Activated naive CD4-positive, alpha-beta T cell treated with anti-CD3 and anti-CD28 coated beads, Interleukin-2, amount 50 U/mL, for 72 hours (primary cell): ENCODE data around the gene NFX1. TPM values are rescaled to one million over a fixed set of nuclear protein-coding genes. Genes with fewer than 3 reads are reported as not detected.
A peak's percentile ranks its signal among the peaks of the same experiment; 100 is the strongest.

Experiments used
- ATAC-seq, 2 donors: fragments of 150-1000 bp; cut with Tn5 transposase; 2 replicates each; pipeline ENCODE4 v1.10.0; 2021; ENCODE audit warnings: mild to moderate bottlenecking in 2 of 2, moderate library complexity in 2 of 2
- DNase-seq, 2 donors: peaks; one replicate each; pipeline ENCODE4 v3.0.0; 2021 to 2022; ENCODE audit warnings: low spot score in 2 of 2
- H3K27ac Mint-ChIP-seq, 2 donors: one replicate each; pipeline ENCODE4 v1.8.0; 2022; ENCODE audit warnings: mild to moderate bottlenecking in 2 of 2, mixed read lengths in 2 of 2
- H3K36me3 Mint-ChIP-seq, 2 donors: one replicate each; pipeline ENCODE4 v1.8.0; 2022; ENCODE audit warnings: mixed read lengths in 2 of 2
- H3K9me3 Mint-ChIP-seq, 2 donors: one replicate each; pipeline ENCODE4 v1.8.0; 2022; ENCODE audit warnings: mixed read lengths in 2 of 2
- total RNA-seq, 2 donors: library from RNA; stranded (reverse); gene quantifications; one replicate each; pipeline ENCODE4 v1.2.3, GENCODE V29; 2022

The NFX1 gene
- total RNA-seq: 10 to 100 TPM; 38.4 to 43.7 TPM

DNA sequence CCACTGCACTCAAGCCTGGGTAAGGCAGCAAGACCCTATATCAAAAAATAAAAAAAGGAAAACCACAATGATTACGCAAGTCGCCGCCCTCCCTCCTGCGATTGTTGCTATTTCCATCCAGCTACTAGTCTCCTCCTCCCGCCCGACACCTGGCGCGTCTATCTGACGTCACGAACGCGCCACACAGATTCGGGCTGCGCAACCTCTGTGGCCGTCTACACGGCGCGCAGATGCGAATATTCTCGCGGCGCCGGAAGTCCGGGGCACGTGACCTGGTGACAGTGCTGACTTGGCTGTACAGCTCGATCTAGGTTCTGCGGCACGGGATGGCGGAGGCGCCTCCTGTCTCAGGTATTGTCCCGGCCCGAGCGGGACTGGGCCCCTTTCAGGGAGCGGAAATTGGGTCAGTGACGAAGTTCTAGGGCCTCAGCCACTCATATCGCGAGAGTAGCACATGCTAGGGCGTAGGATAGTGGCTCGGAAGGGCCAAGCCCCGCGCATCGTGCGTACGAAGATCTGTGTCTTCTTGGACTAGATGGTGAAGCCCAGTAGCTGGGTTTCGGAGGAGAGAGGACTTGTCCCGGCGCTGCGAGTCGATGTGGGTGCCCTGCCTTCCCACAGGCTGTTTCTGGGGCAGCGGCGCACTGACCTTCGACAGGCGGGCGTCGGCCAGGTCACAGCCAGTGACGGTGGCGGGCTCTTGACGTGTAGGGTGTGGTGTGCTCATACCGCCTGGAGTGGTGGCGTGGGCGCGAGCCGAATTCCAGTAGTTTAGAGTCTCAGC is at the start of gene NFX1:
Gene NFX1 (plus strand): TSS at position 270 of the 784 bp plus-strand sequence. CDS start 57 bp downstream, at position 327.
- peak; percentile 95 to 100 for DNase-seq
- Mint-ChIP-seq H3K36me3 (peaks cover 27 to 30% of the 10 kb centered on the region in 2 donors), H3K9me3 (peaks cover 0 to 8% of the 10 kb centered on the region in 2 donors), H3K27ac (peak within 1 kb of the TSS; percentile 99)
- peak; percentile 89 to 91 for ATAC-seq

DNA sequence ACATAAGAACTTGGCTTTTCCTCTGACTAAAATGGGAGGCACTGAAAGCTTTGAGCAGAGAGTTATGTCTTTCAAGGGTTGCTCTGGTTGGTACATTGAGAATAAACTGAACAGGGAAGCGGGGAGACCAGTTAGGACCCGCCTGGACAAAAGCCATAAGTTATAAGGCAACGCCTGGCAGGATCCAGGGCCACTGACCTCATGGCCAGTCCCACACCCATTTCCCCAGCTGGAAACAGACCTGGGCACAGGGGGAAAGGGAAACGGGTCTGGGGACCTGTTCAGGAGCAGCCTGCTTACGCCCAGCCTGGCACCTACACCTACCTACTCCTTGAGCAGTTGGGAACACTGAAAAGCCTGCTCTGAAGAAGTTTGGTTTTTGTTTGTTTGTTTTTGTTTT is 49.0 kb upstream of the NFX1 start:
- Mint-ChIP-seq H3K36me3 (no peaks in the 10 kb centered on the region), H3K9me3 (no peaks in the 10 kb centered on the region), H3K27ac (no peak overlapping the region)
- no peak for DNase-seq
- no peak for ATAC-seq

DNA sequence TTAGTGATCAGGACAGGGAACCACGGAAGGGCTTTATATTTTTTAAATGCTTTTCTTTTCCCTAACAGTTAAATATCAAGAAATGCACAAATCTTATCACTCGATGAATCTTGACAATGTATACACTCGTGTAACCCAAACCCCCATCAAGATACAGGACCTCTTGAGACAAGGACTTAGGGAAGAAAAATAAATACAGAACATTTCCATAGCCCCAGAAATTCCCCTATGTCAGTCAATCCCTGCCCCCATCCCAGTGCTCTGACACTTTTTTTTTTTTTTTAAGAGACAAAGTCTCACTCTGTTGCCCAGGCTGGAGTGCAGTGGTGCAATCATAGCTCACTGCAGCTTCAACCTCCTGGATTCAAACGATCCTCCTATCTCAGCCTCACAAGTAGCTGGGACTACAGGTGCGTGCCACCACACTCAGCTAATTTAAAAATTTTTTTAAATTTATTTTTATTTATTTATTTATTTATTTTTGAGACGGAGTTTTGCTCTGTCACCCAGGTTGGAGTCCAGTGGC is 47.6 kb upstream of the NFX1 start:
- no peak for ATAC-seq
- peaks cover 0 to 2% of the 10 kb centered on the region in 2 donors for H3K36me3 Mint-ChIP-seq
- DNase-seq: no peak
- H3K9me3 Mint-ChIP-seq: no peaks in the 10 kb centered on the region
- no peak overlapping the region for H3K27ac Mint-ChIP-seq

DNA sequence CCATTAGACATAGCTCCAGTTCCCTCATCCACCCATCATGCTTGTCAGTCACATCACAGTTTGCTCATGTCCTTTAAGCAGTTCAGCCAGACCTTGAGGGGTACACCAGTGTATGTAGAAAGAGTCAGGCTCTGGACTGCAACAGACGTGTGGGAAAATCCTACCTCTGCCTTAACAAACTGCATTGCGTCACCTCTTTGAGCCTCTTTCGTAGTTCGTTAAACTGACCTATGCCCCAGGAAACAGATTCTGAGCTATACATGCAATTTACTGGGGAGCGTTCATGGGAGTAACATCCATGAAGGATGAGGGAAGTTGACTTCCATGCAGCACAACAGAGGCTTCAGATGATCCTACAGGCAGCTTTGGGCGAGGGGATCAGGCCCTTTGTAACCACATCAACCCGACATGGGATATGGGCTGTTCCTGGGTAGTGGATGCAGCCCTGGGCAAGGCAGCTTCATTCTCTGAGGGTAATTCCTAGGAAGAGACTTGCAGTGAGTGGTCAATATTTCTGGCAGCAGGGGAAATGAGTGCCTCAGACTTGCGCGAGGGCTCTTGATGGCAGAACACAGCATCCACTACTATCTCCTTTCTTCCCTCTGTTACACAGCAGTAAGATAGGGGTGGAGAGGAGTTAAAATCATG is 46.1 kb upstream of the NFX1 start:
- H3K27ac Mint-ChIP-seq: no peak overlapping the region
- H3K36me3 Mint-ChIP-seq: peaks cover 0 to 6% of the 10 kb centered on the region in 2 donors
- DNase-seq (no peak), ATAC-seq (no peak)
- no peaks in the 10 kb centered on the region for H3K9me3 Mint-ChIP-seq

DNA sequence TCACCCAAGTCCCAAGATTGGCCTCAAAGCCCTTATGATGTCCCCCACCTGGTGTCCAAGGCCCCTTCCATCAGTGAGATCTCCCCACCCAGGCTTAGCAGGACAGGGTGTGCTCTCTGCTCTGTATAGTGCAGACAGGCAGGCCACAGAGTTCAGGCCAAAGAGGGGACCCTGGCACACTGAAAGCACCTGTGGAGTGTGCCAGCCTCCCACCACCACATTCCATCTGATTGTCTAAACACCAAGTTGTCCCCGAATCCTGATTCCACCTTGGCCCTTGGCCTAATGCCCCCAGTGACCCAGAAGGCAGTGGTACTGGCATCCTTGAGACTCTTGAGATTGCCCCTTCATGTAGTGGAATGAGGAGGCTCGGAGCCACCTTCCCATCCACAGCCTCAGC is 45.0 kb upstream of the NFX1 start:
- Mint-ChIP-seq H3K9me3 (no peaks in the 10 kb centered on the region), H3K27ac (peak overlapping the region in 1 of 2 donors; percentile 32), H3K36me3 (peaks cover 0 to 6% of the 10 kb centered on the region in 2 donors)
- DNase-seq: no peak
- ATAC-seq: no peak

DNA sequence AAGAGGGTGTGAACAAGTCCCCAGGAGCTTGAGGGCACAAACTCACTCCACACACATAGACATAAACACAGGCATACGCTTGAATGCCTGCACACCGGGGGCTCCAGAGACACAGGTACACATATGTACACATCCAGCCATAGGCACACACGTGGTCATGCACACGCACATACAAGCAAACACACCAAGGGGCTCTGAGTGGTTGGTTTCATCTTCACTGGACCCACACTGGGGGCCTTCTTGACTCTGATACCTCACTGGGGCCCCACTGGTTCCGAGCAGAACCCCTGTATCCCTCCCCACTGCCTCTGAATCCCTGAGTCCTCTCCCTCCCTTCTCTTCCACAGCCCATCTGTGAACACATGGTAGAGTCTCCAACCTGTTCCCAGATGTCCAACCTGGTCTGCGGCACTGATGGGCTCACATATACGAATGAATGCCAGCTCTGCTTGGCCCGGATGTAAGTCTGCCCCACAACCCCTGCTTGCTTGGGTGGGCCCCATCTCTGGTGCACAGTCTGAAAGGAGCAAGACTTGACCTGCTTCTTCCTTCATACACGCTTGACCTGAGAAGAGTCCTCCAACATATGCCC is 44.0 kb upstream of the NFX1 start:
- no peak for DNase-seq
- Mint-ChIP-seq H3K36me3 (peaks cover 0 to 6% of the 10 kb centered on the region in 2 donors), H3K27ac (peak overlapping the region in 1 of 2 donors; percentile 77), H3K9me3 (no peaks in the 10 kb centered on the region)
- no peak for ATAC-seq

DNA sequence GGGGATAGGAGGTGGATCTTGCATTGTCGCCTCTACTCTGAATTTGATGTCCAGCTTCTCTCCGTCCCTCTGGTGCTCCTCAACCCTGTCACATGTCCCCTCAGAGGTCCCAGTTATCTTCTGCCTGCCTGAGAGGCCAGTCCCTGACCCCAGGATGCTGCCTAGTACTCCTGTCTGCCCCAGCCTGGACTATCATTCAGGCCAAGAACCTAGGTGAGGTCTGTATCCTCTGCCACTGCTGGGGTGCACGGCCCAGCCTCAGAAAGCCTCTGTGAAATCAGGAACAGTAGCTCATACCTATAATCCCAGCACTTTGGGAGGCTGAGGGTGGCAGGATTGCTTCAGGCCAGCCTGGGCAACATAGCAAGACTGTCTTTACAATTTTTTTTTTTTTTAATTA is 41.7 kb upstream of the NFX1 start:
- ATAC-seq: no peak
- no peaks in the 10 kb centered on the region for H3K9me3 Mint-ChIP-seq
- no peak overlapping the region for H3K27ac Mint-ChIP-seq

DNA sequence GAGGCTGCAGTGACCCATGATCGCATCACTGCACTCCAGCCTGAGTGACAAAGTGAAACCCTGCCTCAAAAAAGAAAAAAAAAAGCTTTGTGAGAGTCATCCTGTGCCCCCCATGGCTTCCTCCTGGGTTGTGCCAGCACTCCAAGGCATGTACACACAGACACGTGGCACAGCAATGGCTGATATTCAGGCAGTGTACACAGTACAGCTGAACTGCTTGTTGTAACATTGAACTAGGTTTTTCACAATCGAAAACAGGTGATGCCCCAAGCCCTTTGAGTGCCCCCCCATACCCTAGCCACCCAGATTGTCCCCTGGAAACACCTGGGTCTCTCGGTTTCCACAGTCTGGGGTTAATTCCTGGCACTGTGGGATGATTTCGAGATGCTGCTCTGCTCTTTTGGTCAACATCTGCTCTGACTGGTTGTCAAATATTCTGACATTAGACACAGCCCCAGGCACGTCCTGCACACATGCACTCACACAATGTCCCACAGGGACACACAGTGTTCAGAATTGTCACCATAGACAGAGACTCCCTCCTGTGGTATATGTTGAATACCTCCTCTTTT is 41.1 kb upstream of the NFX1 start:
- ATAC-seq (peak in 1 of 2 donors; percentile 34), DNase-seq (no peak)
- Mint-ChIP-seq H3K36me3 (peaks cover 0 to 12% of the 10 kb centered on the region in 2 donors), H3K27ac (peak overlapping the region in 1 of 2 donors; percentile 51), H3K9me3 (no peaks in the 10 kb centered on the region)

More for the DNA sequence above, 41.7 kb upstream of the NFX1 start:
- H3K36me3 Mint-ChIP-seq: peaks cover 0 to 12% of the 10 kb centered on the region in 2 donors
- no peak for DNase-seq

DNA sequence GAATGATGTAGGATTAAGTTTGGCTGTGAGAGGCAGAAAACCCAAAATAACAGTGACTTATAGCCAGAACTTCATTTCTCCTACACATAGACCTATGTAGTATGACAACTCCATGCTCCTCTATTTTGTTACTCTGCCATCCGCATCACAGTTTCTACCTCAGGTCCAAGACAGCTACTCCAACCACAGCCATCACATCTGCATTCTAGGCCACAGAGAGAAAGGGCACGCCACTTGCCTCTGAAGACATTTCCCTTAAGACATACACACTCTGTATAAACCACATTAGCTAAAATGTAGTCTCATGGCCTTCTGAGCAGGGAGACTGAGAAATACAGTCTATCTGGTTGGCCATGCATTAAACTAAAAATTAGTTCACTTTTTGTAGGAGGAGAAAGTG is 40.3 kb upstream of the NFX1 start:
- no peaks in the 10 kb centered on the region for H3K9me3 Mint-ChIP-seq
- peaks cover 6 to 12% of the 10 kb centered on the region in 2 donors for H3K36me3 Mint-ChIP-seq
- DNase-seq: no peak
- peak in 1 of 2 donors; percentile 36 for ATAC-seq
- no peak overlapping the region for H3K27ac Mint-ChIP-seq

DNA sequence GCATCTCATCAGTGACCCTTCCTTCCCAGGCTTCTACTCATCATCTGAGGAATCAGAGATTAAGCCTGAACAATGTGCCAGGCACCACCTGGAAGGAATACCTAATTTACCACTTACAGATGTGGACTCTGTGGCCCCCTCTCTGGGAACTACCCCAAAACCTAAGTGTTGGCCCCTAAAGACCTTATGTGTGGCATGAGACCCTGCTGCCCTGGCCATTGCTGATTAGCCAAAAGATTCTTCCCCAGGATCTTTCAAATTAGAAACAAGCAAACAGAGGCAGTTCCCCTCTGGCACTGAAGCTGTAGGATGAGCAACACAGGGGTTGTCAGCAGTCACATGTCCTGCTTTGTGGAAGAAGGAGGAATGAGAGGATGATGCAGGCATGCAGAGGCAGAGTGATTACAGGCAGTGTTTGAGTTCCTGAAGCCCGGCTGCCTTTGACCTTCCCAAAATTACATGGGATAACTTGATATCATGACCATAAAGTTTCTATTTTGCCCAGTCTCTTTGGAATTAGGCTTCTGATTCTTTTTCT is 39.8 kb upstream of the NFX1 start:
- Mint-ChIP-seq H3K36me3 (peaks cover 8 to 13% of the 10 kb centered on the region in 2 donors), H3K9me3 (no peaks in the 10 kb centered on the region), H3K27ac (no peak overlapping the region)
- DNase-seq (no peak), ATAC-seq (no peak)

DNA sequence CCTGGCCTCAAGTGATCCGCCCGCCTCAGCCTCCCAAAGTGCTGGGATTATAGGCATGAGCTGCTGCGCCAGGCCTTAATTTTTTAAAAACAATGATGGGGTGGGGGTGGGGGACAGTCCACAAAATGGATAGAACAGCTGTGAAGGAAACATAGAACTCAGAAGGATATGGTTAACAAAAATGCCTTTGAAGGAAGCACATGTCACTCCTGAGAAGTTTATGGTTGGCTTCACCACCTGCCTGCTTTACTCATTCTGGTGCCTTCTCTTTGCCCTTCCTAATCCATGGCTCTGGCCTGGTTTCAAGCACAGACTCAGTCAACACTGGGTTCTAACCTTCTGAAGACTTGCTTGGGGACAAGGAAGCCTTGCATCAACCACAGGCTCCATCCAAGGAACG is 36.1 kb upstream of the NFX1 start:
- DNase-seq: no peak
- peaks cover 20 to 21% of the 10 kb centered on the region in 2 donors for H3K36me3 Mint-ChIP-seq
- H3K9me3 Mint-ChIP-seq: no peaks in the 10 kb centered on the region
- ATAC-seq: no peak
- peak overlapping the region in 1 of 2 donors; percentile 47 for H3K27ac Mint-ChIP-seq

DNA sequence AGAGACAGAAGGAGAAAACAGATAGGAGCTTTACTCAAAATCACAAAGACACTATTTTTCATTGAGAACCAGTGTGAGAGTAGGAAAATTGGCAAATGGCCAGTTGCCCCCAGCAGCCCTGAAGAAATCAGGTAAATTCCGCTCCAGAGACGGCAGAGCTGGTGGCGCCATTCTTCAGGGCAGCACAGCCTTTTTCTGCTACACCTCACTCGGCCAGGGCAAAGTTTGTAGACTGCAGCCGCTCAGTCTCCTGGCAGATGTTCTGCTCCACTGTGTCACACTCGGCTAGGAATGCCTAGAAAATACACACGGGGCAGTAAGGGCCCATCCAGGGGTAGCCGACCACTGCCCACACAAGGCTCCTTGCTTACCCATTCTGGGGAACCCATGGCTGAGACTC is 35.3 kb upstream of the NFX1 start:
- DNase-seq (no peak), ATAC-seq (no peak)
- H3K9me3 Mint-ChIP-seq: no peaks in the 10 kb centered on the region
- peaks cover 21 to 26% of the 10 kb centered on the region in 2 donors for H3K36me3 Mint-ChIP-seq
- no peak overlapping the region for H3K27ac Mint-ChIP-seq

DNA sequence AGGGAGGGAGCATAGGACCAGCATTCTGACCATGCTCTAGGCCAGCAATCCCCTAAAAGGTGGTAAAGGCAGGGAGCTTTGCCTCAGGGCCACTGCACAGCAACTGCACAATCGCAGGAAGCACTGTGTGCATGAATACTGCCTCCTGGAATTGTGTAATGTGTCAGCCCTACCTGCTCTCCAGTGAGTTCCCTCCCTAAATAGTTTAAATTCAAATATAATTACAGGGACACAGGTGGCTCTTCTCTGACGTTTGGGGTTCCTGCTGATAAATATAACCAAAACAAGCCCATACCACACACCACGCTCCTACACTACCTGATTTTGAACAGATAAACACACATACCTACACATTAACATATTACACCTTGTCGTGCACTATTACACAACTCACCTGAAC is 34.8 kb upstream of the NFX1 start:
- H3K27ac Mint-ChIP-seq: no peak overlapping the region
- ATAC-seq: no peak
- peaks cover 25 to 30% of the 10 kb centered on the region in 2 donors for H3K36me3 Mint-ChIP-seq
- H3K9me3 Mint-ChIP-seq: no peaks in the 10 kb centered on the region
- DNase-seq: no peak

DNA sequence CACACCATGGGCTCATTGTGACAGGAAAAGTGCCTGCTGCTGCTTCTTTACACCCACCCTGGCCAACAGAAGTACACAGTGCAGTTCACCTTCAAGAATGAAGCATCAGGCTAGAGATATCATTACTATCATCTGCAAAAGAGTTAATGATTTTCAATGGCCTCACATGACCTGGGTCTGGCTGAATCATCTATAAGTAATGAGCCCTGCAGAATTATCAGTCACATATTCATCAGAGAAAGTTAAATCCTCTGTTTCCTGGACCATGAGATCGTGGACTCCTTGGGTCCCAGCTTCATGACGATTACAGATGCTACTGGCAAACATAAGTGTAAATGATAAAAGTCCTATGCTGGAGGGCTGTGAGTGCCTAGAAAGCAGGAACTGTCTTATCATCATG is 34.1 kb upstream of the NFX1 start:
- no peaks in the 10 kb centered on the region for H3K9me3 Mint-ChIP-seq
- ATAC-seq: no peak
- H3K36me3 Mint-ChIP-seq: peaks cover 33 to 38% of the 10 kb centered on the region in 2 donors
- no peak overlapping the region for H3K27ac Mint-ChIP-seq
- DNase-seq: no peak

DNA sequence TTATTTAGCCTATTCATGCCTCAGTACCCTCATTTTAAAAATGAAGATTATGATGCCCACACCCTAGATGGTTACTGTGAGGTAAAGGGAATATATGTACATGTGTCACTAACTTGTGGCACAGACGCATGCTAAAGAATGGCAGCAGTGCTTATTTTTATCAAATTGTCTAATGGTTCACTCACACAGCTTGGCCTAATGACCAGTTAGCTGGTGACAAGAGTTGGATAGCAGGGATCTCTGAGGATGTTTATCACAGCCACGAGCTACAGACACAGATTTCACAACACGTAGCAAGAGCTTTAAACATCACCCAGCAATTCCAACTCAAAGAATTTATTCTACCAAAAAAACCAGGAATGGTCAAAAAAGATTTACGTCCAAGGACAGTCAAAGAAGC is 33.0 kb upstream of the NFX1 start:
- Mint-ChIP-seq H3K27ac (no peak overlapping the region), H3K36me3 (peaks cover 37 to 38% of the 10 kb centered on the region in 2 donors), H3K9me3 (no peaks in the 10 kb centered on the region)
- DNase-seq: no peak
- ATAC-seq: no peak

DNA sequence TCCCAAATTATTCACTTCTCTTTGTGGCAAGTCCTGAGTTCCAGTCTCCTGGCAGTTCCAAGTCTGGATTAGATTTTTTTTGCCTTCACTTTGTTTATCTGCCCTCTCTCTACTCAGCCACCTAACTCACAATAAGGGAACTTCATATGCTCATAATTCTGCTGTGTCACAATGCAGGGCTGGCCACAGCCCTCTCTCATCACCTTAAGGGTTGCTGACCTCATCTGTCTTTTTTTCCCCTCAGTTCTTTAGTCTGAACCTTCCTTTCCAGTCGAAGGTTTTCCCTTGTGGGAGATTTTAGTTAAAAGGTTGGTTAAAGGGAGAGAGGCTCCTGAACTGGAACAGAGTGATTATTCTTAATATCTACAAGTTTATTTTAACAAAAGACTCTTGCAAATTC is 29.9 kb upstream of the NFX1 start:
- peak overlapping the region; percentile 62 to 64 for H3K27ac Mint-ChIP-seq

More for the DNA sequence above, 29.9 kb upstream of the NFX1 start:
- ATAC-seq: no peak
- no peak for DNase-seq
- no peaks in the 10 kb centered on the region for H3K9me3 Mint-ChIP-seq
- peaks cover 54 to 58% of the 10 kb centered on the region in 2 donors for H3K36me3 Mint-ChIP-seq
